ENCODE results near the gene ITGB3.
"Not testable (repeated sequence)": the region's sequence is repeated elsewhere in the genome, so short reads cannot be mapped to it uniquely, and the experiment has no call there.

The ITGB3 gene

GRCh38 chr17:47223460-47223859, 30.2 kb upstream of the ITGB3 start:
- DNase-seq, result no peak

GRCh38 chr17:47224077-47224476, 29.6 kb upstream of the ITGB3 start:
- not testable (repeated sequence) for DNase-seq

DNA sequence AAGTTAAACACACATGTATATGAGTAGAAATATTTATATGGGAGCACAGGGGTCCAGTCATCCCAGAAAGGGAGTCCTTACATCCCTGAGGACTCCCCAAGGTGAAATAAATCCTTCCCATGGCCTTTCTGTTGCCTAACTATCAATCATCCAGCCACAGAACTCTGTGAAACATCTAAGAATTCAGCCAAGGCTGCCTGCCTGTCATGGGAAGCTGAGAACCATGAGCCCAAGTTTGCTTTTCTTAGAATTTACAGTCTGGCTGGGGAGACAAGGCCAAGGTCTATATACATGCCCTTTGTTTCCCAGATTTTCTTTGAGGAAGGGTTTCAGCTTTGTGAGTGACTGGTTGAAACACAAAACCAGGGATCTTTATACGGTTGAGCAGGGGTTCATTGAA, 28.7 kb upstream of the ITGB3 start:
- DNase-seq, result no peak

GRCh38 chr17:47225436-47225858, 28.2 kb upstream of the ITGB3 start:
- DNase-seq, result no peak

GRCh38 chr17:47225911-47226688, 27.5 kb upstream of the ITGB3 start:
- no peak for DNase-seq

DNA sequence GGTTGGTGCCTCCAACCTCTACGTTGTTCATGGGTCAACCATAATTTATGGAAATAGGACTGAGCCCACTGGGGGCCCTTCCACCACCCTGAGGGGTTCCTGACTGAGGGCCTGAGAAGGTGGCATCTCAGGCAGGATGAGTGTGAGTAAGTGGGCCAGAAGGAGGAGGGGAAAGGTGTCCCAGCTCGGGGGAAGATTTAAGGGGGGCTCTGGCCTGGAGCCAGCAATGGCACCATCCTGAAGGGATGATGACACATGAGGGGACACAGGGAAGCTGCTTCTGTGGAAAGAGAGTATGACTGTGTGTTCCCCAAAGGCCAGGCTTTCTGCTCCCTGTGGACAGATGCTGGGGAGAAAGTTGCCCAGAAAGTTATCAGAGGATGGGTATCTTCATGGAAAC, 25.8 kb upstream of the ITGB3 start:
- no peak for DNase-seq

DNA sequence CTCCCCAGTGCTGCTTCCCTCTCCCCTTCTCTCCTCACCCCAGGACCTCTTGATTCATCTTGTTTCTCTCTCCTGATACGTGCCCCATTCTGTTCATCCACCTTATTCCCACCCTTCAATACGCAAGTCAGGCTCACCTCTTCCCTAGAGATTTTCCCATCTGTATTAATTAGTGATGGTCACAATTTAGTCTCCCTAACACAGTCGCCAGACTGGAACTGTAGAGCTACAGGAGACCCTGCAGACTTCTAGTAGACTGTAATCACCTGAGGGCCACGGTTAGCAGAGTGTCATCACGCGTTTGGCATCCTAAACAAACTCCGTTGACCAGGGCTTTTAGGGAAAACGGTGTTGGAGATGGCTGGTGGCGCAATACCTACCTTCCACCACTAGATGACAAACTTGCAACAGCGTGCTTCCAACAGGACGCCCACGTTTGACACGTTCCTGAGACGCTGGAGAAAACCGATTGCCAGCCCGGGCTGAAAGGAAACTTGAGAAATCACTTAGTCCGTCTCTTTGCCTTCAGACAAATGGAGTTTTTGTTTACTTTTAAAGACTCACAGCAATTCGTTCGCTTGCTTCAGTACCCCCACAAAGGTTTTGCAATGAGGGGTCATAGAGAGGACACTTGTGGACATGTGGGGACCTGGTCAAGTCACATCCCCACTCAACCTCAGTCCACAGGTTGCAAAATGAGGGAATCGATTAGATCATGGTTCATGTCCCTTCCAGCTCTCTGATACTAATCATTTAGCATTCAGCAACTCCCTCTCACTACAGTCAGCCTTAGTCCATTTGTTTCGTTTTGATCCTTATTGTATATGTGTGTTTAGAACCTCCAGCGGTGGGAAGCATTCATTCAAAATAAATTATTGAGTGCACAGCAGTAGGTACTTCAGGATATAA, 23.8 kb upstream of the ITGB3 start:
- DNase-seq, result peak; percentile 90

DNA sequence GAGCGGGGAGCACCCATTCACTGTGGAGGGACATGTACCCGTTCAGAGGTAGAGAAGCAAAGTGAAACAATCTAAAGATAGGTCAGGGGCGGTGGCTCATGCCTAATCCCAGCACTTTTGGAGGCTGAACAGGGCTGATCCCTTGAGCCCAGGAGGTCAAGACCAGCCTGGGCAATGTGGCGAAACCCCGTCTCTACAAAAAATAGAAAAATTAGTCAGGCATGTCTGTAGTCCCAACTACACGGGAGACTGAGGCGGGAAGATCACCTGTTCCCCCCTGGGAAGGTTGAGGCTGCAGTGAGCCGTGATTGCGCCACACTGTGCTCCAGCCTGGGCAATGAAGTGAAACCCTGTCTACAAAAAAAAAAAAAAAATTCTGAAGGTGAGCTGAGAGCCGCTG, 22.8 kb upstream of the ITGB3 start:
- no peak for DNase-seq

- no peak for DNase-seq
Observed at GRCh38 chr17:47231334-47231733, 22.3 kb upstream of the ITGB3 start.

GRCh38 chr17:47231866-47232265, 21.8 kb upstream of the ITGB3 start:
- no peak for DNase-seq

GRCh38 chr17:47232465-47232864, 21.2 kb upstream of the ITGB3 start:
- no peak for DNase-seq

GRCh38 chr17:47235506-47235905, 18.1 kb upstream of the ITGB3 start:
- no peak for DNase-seq

GRCh38 chr17:47235923-47236322, 17.7 kb upstream of the ITGB3 start:
- no peak for DNase-seq

GRCh38 chr17:47237841-47238240, 15.8 kb upstream of the ITGB3 start:
- no peak for DNase-seq

DNA sequence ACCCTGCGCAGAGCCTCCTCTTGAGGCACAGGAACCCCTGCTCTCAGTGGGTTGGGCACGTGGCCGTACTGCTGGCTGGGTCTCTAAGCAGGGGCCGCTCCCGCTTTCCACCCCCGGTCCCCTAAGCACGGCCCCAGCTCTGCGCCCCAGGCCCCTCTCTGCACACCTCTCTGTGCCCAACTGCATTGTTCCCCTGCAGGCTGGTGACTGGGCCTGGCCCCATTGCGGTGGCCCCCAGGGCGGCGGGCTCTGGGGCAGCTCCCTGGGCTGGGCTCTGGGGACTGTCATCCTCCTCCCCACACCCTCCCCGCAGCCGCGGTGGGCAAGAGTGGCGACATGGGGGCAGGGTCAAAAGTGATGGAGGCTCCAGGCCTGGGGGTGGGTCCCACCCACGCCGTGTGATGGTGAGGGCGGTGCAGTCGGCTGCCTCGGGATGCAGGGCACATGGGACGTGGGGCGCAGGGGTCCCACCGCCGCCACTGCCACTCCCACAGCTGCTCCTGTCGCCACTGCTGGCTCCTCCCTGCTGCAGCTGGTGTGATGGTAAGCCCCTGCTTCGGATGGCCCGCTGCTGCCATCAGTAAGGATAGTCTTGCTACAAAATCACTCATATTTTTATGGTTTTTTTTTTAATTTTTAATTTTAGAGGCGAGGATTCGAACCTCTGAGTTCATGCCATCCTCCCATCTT, 15.2 kb upstream of the ITGB3 start:
- no peak for DNase-seq

DNA sequence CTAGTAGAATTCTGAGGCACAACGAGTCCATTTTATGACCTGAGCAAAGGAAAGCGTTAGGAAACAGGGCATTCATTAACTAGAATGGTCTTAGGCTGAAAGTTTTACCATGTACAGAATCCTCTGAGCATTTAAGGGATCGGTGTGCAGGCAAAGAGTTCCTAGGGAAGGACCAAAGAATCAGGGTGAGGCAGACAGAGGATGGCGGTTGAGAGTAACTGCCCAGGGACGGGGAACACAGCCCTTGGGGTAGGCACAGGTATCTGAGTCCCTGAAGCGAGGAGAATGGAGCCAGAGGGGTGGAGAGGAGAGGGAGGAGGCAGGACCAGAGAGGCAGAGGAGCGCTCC, 14.0 kb upstream of the ITGB3 start:
- no peak for DNase-seq

- DNase-seq, result peak; percentile 76
Observed at GRCh38 chr17:47239967-47240651, 13.5 kb upstream of the ITGB3 start.

DNA sequence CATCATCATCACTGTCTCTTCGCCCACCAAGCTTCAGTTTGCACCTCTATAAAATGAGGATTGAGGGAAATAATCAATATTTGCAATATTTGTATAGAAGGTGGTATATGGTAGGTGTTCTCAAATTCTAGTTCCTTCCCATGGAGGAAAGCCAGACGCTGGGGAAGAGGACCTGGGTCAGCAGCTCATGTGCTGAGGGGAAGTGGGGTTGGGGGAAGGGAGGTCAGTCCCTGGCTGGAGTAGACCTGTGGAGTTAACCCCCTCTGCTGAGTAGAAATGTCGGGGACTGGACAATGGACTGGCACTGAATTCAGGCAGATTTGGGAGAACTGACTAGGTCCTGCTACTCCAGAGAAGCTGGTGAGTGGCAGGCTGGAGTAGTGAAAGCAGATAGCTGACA, 12.8 kb upstream of the ITGB3 start:
- no peak for DNase-seq

- no peak for DNase-seq
Observed at GRCh38 chr17:47242648-47243047, 11.0 kb upstream of the ITGB3 start.

- no peak for DNase-seq
Observed at GRCh38 chr17:47243737-47244598, 9.7 kb upstream of the ITGB3 start.

DNA sequence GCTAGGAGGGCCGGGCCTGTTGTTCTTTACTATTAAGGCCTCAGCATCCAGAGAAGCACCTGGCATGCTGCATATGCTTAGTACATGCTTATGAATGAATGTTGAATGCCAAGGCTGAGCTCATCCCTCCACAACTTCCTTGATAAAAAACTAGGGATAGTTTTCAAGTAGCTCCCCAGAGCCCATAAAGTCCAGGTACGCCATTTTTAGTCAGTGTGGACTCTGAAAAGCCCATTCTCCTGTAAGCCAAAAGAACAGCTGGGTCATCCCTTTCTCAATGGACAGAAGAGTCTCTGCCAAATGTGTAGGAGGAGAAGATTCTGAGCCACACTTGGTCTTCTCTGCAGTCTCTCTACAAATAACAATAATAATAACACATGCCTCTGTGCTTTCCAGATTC, 8.9 kb upstream of the ITGB3 start:
- no peak for DNase-seq

DNA sequence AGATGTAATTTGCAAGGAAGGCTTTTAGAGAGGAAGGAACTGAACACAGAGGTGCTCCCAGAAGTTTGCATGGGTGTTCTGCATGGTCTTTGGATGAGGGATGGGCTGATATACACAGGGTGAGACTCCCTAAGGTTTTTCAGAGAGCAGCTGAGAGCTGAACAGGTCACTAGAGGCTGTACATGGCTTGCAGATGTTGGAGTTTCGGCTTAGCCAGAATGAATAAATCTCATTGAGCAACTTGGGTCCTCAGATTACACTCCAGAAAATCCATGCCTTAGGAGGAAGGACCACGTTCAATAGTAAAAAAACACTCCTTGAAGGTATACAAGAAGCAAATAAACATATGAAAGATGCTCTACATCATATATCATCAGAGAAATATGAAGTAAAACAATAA, 7.5 kb upstream of the ITGB3 start:
- no peak for DNase-seq

Measured in right hindlimb (tissue), 1 donor.